GM19328 (cell line): ENCODE data around the gene SORT1.
A peak's percentile ranks its signal among the peaks of the same experiment; 100 is the strongest.
"Not testable (repeated sequence)": the region's sequence is repeated elsewhere in the genome, so short reads cannot be mapped to it uniquely, and the experiment has no call there.

Experiments used
- ATAC-seq: cut with Tn5 transposase; IDR thresholded peaks from one replicate; pipeline ENCODE4 v1.9.1; 2021; ENCODE audit warnings: mild to moderate bottlenecking, moderate library complexity; ENCODE audit not compliant: unreplicated experiment

The SORT1 gene

GRCh38 chr1:109300650-109301151, 97.0 kb downstream of the SORT1 start:
- ATAC-seq = no peak

- no peak for ATAC-seq
Observed at GRCh38 chr1:109299558-109300343, 98.0 kb downstream of the SORT1 start.

GRCh38 chr1:109298666-109299557, 98.8 kb downstream of the SORT1 start:
- no peak for ATAC-seq

GRCh38 chr1:109296782-109297181, 100.9 kb downstream of the SORT1 start:
- ATAC-seq = no peak

- no peak for ATAC-seq
Observed at GRCh38 chr1:109295712-109296415, 101.9 kb downstream of the SORT1 start.

- ATAC-seq = no peak
Observed at GRCh38 chr1:109294481-109294880, 103.2 kb downstream of the SORT1 start.

GRCh38 chr1:109293026-109293425, 104.7 kb downstream of the SORT1 start:
- no peak for ATAC-seq

GRCh38 chr1:109292364-109292763, 105.4 kb downstream of the SORT1 start:
- ATAC-seq = no peak

- no peak for ATAC-seq
Observed at GRCh38 chr1:109290998-109291397, 106.7 kb downstream of the SORT1 start.

GRCh38 chr1:109290137-109290536, 107.6 kb downstream of the SORT1 start:
- no peak for ATAC-seq

GRCh38 chr1:109286762-109287161, 111.0 kb downstream of the SORT1 start:
- not testable (repeated sequence) for ATAC-seq

GRCh38 chr1:109283748-109284600, 113.7 kb downstream of the SORT1 start:
- ATAC-seq = no peak

- ATAC-seq = peak; percentile 96
Observed at GRCh38 chr1:109282952-109283747, 114.6 kb downstream of the SORT1 start, which contains the start of gene PSRC1. Gene PSRC1, minus strand, starts transcription at chr1:109283145.

GRCh38 chr1:109282497-109282951, 115.2 kb downstream of the SORT1 start:
- no peak for ATAC-seq

- no peak for ATAC-seq
Observed at GRCh38 chr1:109281680-109282496, 115.8 kb downstream of the SORT1 start.

- no peak for ATAC-seq
Observed at GRCh38 chr1:109280862-109281261, 116.9 kb downstream of the SORT1 start.

GRCh38 chr1:109279615-109280278, 118.0 kb downstream of the SORT1 start:
- ATAC-seq = no peak
